T-helper 22 cell (primary cell): ENCODE results near the gene ERBB3.
"Not testable (repeated sequence)": the region's sequence is repeated elsewhere in the genome, so short reads cannot be mapped to it uniquely, and the experiment has no call there.

Experiments used
- DNase-seq: peaks from one replicate; pipeline ENCODE4 v3.0.0-alpha.2; 2020; ENCODE audit warnings: low read depth

Gene ERBB3

GRCh38 chr12:56114084-56114483 is 34.1 kb downstream of the ERBB3 start:
- DNase-seq, result no peak

- no peak for DNase-seq
Observed at GRCh38 chr12:56115329-56115728, 35.4 kb downstream of the ERBB3 start.

GRCh38 chr12:56116267-56117081 is 36.5 kb downstream of the ERBB3 start, which contains the start of gene RPL41:
RPL41 (plus strand) TSS chr12:56116633.
- DNase-seq, result peak; percentile 81

GRCh38 chr12:56117082-56117706 is 37.2 kb downstream of the ERBB3 start:
- DNase-seq, result not testable (repeated sequence)

GRCh38 chr12:56117778-56118687 is 38.1 kb downstream of the ERBB3 start, which contains the start of gene ZC3H10:
ZC3H10 (plus strand) TSS chr12:56118266; CDS start chr12:56120563, 2,297 bp downstream.
- DNase-seq, result peak; percentile 98

GRCh38 chr12:56118688-56119357 is 38.9 kb downstream of the ERBB3 start:
- no peak for DNase-seq

GRCh38 chr12:56119361-56119796 is 39.4 kb downstream of the ERBB3 start:
- peak; percentile 32 for DNase-seq

GRCh38 chr12:56120158-56120846 is 40.3 kb downstream of the ERBB3 start:
- DNase-seq, result no peak

- no peak for DNase-seq
Observed at GRCh38 chr12:56121204-56121870, 41.4 kb downstream of the ERBB3 start.

- DNase-seq, result no peak
Observed at GRCh38 chr12:56122637-56123036, 42.7 kb downstream of the ERBB3 start.

- no peak for DNase-seq
Observed at GRCh38 chr12:56124133-56124532, 44.2 kb downstream of the ERBB3 start.

GRCh38 chr12:56126732-56127239 is 46.8 kb downstream of the ERBB3 start:
- no peak for DNase-seq

- no peak for DNase-seq
Observed at GRCh38 chr12:56127485-56127887, 47.5 kb downstream of the ERBB3 start.

- DNase-seq, result peak; percentile 98
Observed at GRCh38 chr12:56127888-56128669, 48.1 kb downstream of the ERBB3 start, which contains the start of gene ESYT1. ESYT1 (plus strand) TSS chr12:56128267; CDS start chr12:56128320, 53 bp downstream.

- DNase-seq, result no peak
Observed at GRCh38 chr12:56128670-56129205, 48.8 kb downstream of the ERBB3 start.

- DNase-seq, result peak; percentile 66
Observed at GRCh38 chr12:56129206-56129941, 49.4 kb downstream of the ERBB3 start.

- DNase-seq, result no peak
Observed at GRCh38 chr12:56129942-56130495, 50.1 kb downstream of the ERBB3 start.

GRCh38 chr12:56130876-56131275 is 50.9 kb downstream of the ERBB3 start:
- no peak for DNase-seq
